ENCODE results near the gene INSC.

Gene INSC

DNA sequence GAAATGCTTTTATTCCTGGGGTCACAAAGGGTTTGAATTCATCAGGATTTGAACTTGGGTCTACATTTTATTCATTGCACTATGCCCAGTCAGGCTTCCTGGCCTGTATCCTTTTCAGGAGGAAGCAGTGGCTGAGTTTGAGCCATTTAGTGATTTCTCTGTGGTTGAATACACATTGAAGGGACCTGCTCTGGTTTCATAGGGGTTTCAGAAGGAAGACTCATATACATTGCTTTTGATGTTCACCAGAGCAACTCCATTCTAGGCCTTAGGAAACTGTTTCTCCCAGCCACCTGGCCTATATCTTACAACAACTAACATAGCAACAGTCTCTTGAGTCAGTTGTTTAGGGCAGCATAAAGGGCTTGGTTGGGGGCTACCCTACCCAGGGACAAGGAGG is 165.7 kb downstream of the INSC start:
- DNase-seq (ENCODE audit: low read depth in 2 of 2, low spot score in 1 of 2), result no peak

- no peak for DNase-seq (ENCODE audit: low read depth in 2 of 2, low spot score in 1 of 2)
Measured at GRCh38 chr11:15282754-15283153, 168.0 kb downstream of the INSC start.

- no peak for DNase-seq (ENCODE audit: low read depth in 2 of 2, low spot score in 1 of 2)
Measured at GRCh38 chr11:15286465-15286864, 171.7 kb downstream of the INSC start.

GRCh38 chr11:15288863-15289262 is 174.1 kb downstream of the INSC start:
- DNase-seq (ENCODE audit: low read depth in 2 of 2, low spot score in 1 of 2), result no peak

DNA sequence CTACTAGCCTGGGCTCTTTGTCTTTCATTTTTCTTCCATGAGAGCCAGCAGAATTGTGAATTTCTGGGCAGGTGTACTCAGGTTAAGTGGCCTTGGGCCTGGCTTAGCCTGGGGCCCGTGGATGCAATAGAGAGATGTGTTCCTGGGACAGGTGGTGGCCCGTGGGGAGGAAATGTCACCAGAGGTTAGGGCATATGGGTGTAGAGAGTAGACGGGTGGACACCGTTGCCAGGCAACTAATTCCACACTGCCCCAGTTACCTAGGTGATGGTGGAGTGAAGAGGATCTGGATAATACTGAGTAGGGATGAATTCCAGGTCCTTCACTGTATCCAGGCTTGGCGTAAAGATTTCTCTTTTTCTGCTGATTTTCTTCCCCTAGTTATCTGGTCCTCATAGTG is 175.0 kb downstream of the INSC start:
- DNase-seq (ENCODE audit: low read depth in 2 of 2, low spot score in 1 of 2), result no peak

GRCh38 chr11:15291885-15292284 is 177.2 kb downstream of the INSC start:
- no peak for DNase-seq (ENCODE audit: low read depth in 2 of 2, low spot score in 1 of 2)

GRCh38 chr11:15293975-15294620 is 179.4 kb downstream of the INSC start:
- DNase-seq (ENCODE audit: low read depth in 2 of 2, low spot score in 1 of 2), result no peak

- DNase-seq (ENCODE audit: low read depth in 2 of 2, low spot score in 1 of 2), result no peak
Measured at GRCh38 chr11:15295695-15296094, 181.0 kb downstream of the INSC start.

All from stimulated activated CD8-positive, alpha-beta memory T cell treated with anti-CD3 and anti-CD28 coated beads, Interleukin-4, amount 100 ng/mL, for 4 hours (primary cell).